HG02588 (cell line): ENCODE results near the gene EHD4.

Experiments used
- ATAC-seq: cut with Tn5 transposase; IDR thresholded peaks from one replicate; pipeline ENCODE4 v1.9.1; 2021; ENCODE audit warnings: mild to moderate bottlenecking, moderate library complexity; ENCODE audit not compliant: unreplicated experiment

Gene EHD4

GRCh38 chr15:41937568-41937923, 34.8 kb downstream of the EHD4 start:
- ATAC-seq = no peak

- no peak for ATAC-seq
Measured at GRCh38 chr15:41936649-41937567, 35.4 kb downstream of the EHD4 start.

GRCh38 chr15:41936155-41936554, 36.2 kb downstream of the EHD4 start:
- no peak for ATAC-seq

GRCh38 chr15:41935566-41936020, 36.8 kb downstream of the EHD4 start:
- peak; percentile 50 for ATAC-seq

GRCh38 chr15:41934843-41935242, 37.5 kb downstream of the EHD4 start:
- no peak for ATAC-seq

GRCh38 chr15:41933771-41934170, 38.6 kb downstream of the EHD4 start:
- no peak for ATAC-seq

- no peak for ATAC-seq
Measured at GRCh38 chr15:41933326-41933725, 39.0 kb downstream of the EHD4 start.

- ATAC-seq = no peak
Measured at GRCh38 chr15:41932511-41933289, 39.7 kb downstream of the EHD4 start.

- no peak for ATAC-seq
Measured at GRCh38 chr15:41932101-41932500, 40.3 kb downstream of the EHD4 start.

GRCh38 chr15:41930867-41931222, 41.5 kb downstream of the EHD4 start:
- no peak for ATAC-seq

- ATAC-seq = no peak
Measured at GRCh38 chr15:41930221-41930866, 42.0 kb downstream of the EHD4 start.

GRCh38 chr15:41928637-41929620, 43.4 kb downstream of the EHD4 start:
- ATAC-seq = peak; percentile 73

GRCh38 chr15:41928100-41928499, 44.3 kb downstream of the EHD4 start:
- ATAC-seq = no peak

GRCh38 chr15:41927536-41927935, 44.8 kb downstream of the EHD4 start:
- ATAC-seq = no peak

- no peak for ATAC-seq
Measured at GRCh38 chr15:41926185-41927056, 45.9 kb downstream of the EHD4 start.

- no peak for ATAC-seq
Measured at GRCh38 chr15:41925086-41925608, 47.2 kb downstream of the EHD4 start.

GRCh38 chr15:41923401-41923997, 48.9 kb downstream of the EHD4 start:
- no peak for ATAC-seq

- no peak for ATAC-seq
Measured at GRCh38 chr15:41922353-41922752, 50.0 kb downstream of the EHD4 start.

GRCh38 chr15:41921639-41922038, 50.7 kb downstream of the EHD4 start:
- ATAC-seq = no peak
